Iris pigment epithelial cell (primary cell): Measurements from ENCODE around the gene REXO1.
"Not testable (repeated sequence)": the region's sequence is repeated elsewhere in the genome, so short reads cannot be mapped to it uniquely, and the experiment has no call there.

ENCODE experiments used
- DNase-seq: peaks from one replicate; pipeline ENCODE4 v3.0.0-alpha.2; 2011; ENCODE audit warnings: low read depth

The REXO1 gene, protein sequence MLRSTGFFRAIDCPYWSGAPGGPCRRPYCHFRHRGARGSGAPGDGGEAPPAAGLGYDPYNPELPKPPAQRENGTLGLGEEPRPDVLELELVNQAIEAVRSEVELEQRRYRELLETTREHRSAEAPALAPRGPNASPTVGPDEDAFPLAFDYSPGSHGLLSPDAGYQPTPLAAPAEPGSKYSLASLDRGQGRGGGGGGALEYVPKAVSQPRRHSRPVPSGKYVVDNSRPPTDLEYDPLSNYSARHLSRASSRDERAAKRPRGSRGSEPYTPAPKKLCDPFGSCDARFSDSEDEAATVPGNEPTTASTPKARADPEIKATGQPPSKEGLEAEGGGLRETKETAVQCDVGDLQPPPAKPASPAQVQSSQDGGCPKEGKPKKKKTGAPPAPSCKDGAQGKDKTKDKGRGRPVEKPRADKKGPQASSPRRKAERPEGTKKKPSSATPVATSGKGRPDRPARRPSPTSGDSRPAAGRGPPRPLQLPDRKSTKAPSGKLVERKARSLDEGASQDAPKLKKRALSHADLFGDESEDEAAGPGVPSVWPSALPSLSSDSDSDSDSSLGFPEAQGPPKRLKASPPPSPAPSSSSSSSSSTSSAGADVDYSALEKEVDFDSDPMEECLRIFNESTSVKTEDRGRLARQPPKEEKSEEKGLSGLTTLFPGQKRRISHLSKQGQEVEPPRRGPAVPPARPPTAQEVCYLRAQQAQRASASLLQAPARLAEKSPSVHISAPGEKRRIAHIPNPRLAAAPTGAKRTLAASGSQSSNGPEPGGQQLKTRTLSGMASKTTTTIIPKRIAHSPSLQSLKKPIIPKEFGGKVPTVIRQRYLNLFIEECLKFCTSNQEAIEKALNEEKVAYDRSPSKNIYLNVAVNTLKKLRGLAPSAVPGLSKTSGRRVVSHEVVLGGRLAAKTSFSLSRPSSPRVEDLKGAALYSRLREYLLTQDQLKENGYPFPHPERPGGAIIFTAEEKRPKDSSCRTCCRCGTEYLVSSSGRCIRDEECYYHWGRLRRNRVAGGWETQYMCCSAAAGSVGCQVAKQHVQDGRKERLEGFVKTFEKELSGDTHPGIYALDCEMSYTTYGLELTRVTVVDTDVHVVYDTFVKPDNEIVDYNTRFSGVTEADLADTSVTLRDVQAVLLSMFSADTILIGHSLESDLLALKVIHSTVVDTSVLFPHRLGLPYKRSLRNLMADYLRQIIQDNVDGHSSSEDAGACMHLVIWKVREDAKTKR

DNA sequence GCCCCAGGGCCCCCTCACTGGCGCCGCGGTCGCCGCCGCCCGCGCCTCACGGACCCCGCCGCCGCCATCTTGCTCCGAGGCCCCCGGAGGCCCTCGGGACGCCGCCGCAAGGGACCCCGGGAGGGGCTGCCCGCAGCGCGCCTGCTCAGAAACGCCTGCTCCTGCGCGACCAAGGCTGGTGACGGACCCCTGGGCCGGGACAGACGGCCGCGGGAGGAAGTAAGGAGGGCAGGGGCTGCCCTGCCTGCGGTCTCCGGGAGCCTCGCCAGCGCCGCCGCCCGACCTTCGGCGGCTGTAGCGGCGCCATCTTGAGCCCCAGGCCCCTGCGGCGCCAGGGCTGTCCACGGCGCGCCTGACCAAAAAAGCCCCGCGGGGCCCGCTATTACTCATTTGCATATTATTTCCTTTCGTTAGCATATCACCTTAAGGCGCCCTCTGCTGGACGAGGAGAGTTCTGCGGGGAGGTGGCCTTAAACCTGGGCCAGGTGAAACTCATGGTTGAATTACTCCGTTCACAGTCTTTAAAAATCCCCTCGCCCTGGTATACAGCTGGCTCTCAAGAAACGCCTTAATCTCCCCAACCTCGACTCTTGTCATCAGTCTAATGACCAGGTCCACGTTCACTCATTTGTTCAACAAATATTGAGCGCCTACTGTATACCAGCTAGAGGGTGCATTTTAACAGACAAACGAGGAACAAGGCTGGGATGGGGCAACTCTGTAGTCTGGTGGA is at the start of gene REXO1:
REXO1 (minus strand) TSS at position 85 of the 733 bp plus-strand sequence. CDS start 125 bp downstream, outside the sequence.
- DNase-seq: peak; percentile 87

DNA sequence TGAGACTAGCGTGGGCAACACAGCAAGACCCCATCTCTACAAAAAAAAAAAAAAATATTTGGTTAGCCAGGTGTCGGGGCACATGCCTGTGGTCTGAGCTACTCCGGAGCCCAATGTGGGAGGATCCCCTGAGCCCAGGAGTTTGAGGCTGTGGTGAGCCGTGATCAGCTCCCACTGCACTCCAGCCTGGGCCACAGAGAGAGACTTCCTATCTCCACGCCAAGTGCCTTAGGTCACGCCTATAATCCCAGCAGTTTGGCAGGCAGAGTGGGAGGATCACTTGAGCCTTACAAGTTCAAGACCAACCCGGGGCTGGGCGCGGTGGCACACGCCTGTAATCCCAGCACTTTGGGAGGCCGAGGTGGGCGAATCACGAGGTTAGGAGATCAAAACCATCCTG is 48.2 kb upstream of the REXO1 start:
- no peak for DNase-seq

DNA sequence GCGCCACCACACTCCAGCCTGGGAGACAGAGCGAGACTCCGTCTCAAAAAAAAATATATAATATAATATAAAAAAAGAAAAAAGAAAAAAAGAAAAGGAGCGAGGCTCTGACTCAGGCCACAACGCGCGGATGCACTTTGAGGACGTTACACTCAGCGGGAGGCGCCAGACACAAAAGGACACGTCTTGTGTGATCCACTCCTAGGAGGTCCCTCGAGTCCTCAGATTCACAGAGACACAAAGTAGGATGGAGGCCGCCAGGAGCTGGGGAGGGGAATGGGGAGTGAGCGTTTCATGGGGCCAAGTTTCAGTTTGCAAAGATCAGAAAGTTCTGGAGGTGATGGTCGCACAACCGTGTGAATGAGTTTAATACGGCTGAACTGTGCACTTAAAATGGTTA is 45.5 kb upstream of the REXO1 start:
- DNase-seq: no peak

DNA sequence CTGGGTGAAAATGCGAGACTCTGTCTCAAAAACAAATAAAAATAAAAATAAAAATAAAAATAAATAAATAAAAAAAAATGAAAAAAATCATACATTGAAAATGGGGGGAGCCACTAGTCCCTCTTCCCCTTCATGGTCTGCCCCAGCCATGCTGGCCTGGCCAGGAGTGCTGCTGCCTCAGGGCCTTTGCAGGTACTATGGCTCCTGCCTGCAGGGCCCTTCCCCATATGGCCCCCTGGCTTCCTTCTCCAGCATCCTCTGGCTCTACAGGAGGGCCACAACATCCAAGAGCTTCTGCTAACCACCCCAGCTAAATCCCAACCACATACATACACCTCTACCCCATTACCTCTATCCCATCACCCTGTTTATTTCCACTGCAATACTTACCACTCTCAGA is 41.6 kb upstream of the REXO1 start:
- DNase-seq: no peak

DNA sequence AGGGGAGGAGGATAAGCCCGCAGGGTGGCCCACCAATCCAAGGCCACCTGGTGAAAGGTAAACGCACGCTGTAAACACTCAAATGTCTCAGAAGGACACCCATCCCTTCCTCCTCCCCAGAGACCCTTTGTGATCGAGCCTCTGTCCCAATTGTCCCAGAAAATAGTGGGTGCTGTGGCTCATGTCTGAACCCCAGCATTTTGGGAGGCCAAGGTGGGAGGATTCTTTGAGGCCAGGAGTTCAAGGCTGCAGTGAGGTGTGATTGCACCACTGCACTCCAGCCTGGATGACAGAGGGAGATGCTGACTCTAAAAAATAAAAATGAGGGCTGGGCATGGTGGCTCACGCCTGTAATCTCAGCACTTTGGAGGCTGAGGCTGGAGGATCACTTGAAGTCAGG is 40.1 kb upstream of the REXO1 start:
- DNase-seq: no peak

DNA sequence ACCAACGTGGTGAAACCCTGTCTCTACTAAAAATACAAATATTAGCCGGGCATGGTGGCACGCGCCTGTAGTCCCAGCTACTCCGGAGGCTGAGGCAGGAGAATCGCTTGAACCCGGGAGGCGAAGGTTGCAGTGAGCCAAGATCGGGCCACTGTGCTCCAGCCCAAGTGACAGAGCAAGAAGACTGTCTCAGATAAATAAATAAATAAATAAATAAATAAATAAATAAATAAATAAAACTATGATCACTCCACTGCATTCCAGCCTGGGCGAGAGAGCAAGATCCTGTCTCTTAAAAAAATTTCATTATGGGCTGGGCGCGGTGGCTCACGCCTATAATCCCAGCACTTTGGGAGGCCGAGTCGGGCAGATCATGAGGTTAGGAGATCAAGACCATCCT is 38.1 kb upstream of the REXO1 start:
- not testable (repeated sequence) for DNase-seq

DNA sequence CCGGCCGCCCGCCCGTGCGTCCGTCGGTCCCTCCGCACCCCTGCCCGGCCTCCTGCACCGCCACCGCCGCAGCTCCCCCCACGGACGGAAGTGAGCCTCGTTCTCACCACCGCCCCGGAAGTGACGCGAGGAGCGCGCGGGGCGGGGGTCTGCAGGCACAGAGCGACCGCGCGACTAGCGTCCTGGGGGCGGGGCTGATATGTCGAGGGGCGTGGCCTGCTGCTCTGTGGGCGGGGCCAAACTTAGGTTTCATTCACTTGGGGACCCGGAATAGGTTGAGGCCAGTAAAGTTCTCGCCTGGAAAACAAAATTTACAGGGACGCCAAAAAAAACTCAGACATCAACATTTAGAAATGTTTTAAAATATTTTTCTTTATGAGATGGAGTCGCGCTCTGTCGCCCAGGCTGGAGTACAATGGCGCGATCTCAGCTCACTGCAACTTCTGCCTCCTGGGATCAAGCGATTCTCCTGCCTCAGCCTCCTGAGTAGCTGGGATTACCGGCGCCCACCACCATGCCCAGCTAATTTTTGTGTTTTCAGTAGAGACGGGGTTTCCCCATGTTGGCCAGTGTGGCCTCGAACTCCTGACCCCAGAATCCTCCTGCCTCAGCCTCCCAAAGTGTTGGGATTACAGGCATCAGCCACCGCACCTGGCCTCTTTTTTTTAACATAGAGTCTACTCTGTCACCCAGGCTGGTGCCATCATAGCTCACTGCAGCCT is 37.3 kb upstream of the REXO1 start, which contains the start of gene ABHD17A:
ABHD17A (minus strand) TSS at position 99 of the 722 bp plus-strand sequence. CDS start 3,930 bp downstream, outside the sequence.
- DNase-seq: peak; percentile 91

DNA sequence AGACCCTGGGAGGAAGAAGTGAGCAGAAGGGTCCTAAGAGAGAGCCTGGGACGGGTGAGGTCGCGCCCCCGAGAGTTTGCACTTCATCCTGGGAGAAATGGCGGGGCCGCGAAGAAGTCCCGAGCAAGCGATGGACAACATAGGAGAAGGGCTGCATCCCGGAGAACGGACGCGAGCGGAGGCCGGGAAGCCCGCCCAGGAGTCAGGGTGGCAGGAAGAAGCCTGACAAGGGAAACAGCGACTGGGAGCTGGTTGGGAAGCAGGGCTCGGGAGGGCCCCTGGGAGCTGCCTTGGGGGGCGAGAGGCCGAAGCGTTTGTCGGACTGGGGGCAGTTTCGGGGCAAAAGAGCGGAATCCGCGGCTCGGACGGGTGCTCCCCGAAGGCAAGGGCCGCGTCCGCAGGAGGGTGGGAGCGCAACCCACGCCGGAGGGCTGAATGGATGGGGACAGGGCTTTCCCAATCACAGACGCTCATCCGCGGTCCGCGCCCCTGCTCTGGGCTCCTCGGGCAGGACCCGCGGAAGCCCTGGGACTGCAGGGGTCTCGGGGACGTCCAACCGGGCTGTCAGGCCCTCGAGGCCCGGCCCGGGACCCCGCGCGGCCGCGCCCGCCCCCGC is 36.5 kb upstream of the REXO1 start:
- DNase-seq: no peak

DNA sequence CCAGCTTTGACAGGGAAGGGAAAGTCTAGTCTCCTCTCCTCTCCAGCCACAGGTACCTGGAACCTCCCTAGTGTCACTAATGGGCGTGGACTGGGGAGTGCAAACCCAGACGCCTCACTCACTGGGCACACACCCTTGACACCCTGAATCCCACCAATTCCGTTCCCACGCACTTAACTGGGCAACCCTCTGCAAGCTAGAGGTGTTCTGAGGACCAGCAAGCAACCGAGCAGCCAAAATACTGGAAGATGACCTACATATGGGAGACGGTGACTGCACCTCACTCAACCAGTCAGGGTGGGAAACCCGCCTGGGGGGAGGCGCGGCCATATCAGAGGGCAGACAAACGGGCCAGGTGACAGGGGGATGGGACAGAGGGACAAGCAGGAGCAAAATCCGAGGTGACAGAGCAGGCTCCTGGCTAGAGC is 36.0 kb upstream of the REXO1 start:
- DNase-seq: no peak

DNA sequence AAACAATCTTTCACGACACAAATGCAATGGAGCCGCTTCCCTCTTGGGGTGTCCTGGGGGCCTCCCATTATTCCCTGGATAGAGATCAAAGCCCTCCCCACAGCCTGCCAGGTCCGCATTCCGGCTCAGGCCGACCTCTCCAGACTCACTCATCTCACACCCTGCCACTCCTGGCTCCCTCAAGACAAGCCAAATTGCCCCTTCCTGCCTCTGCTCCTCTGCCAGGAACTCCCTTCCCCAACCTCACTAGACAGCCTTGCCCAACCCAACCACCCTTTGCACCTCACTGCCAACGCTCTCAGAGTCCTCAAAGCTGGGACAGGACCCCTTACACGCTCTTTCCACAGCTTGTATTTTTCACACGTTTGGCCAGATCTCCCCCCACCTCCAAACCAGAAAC is 35.5 kb upstream of the REXO1 start:
- no peak for DNase-seq

DNA sequence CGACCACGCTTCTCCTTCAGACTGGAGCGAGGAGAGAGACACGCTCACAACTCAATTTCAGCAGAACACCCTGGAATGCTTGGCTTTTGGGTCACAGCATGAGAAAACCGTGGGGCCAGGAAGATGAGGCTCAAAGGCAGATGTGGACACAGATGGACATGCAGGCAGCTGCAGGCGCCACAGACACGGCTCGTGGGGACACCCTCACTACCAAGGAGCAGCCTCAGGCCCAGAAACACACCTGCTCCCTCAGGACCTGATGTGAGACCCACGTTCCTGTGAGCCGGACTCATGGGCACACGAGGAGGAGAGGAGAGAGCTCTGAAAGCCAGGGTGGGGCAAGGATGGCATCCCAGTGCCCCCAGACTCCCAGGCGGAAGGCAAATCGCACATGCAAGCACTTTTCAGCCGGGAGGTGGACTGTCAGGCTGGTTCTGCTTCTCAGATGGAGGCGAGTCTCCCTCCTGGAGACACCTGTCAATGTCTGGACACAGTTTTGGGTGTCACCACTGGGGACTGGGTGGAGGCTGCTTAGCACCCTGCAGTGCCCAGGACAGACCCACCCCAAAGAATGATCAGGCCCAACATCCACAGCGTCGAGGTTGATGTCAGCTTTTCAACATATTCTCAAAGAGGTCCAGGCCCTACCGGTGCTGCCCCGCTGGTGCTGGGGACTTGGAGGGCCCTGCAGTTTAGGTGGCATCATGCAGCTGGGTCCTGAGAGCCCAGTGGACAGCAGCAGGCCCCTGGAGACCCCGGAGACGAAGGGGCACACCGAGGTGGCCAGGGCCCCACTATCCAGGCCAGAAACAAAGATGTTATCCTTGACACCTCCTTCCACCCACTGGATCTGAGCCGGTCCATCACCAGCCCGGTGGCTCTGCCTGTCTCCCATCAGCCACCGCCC is 34.8 kb upstream of the REXO1 start:
- no peak for DNase-seq

DNA sequence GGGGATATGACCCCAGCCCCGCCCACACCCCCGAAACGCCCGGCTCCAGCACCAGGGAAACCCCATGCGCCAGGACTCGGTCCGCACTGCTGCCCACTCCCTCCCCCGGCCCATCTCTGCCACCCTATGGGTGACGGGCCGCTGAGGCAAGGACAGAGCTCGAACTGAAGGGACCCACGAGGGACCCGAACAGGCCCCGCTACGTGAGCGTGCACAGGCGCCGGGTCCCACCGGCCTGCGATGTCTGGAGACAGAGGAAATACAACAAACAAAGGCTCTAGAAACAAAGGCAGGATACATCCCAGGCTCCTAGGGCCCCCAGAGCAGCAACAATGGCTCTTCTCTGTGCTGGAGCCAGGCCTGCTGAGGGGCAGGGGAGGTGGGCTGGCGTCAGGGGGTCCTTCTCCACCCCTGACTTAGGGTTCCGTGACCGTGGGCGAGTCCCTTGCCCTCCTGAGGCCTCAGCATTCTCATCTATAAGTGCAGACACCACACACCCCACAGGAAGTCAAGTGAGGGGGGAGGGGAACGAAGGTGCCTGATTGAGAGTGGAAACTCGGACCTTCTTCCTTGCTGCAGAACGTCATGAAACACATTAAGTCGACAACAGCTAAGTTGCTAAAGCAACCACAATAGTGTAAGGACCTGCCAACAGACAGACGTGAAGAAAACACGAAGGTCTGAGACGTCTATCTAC is 34.0 kb upstream of the REXO1 start:
- no peak for DNase-seq

DNA sequence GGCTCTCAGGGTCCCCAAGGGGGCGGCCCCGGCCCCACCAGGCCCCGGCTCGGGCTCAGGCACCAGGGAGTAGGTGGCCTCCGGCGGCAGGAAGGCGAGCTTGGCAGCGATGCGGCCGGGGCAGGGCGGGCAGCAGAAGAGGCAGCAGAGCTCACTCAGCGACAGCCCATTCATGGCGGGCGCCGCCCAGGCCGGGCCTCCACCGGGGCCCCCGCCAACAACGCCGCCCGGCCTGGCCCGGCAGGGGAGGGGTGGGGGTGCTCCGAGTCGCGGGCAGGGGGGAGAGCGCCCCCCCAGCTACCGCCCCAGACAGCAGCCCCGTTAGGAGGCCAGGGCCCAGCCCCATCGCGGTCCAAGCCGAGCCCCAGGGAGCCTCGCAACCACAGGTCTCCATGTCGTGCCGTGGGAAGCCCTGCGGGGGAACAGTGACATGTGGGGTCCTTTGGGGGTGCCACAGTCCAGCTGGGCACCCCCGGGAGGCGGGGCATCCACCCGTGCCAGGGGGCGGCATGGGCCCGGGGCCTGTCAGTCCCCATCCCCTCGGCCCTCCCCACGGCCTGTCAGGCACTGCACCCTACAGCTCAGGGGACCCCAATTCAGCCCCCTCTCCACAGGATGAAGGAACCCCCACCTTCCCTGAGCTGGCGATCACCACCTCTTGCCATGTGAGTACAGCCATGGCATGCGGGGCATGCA is 33.3 kb upstream of the REXO1 start:
- DNase-seq: not testable (repeated sequence)

DNA sequence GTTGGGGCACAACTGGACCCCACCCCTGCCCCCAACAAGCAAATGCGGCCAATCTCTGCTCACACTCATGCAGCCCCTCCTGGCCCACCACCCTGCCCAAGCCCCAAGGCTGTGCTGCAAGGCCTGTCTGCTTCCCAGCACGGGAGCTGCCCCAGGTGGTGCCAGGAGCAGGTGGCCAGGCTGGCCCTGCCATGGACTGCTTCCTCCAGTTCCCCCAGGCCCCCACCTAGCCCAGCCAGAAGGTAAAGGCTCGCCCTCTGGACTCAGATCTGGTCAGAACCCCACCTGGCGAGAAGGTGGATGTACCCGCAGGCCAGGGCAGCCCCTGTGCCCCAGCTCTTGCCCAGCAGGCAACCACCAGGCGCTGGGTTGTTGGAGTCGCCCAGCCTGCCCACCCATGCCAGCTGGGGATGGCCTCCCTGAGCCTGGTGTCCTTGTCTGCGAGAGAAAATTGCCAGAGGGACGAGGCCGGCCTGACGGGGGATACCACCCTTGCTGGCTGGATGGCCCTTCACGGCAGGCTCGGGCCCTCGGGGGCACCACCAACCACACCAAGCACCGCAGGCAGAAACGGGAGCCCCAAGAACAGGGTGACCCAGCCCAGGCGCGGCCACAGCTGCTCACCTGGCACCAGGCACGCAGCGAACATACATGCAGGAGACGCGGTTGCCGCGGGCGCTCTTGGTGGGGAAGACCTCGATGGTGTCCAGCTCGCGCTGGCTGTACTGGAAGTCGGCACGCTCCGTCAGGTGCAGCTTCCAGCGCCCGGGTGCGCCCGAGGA is 32.5 kb upstream of the REXO1 start:
- DNase-seq: no peak

DNA sequence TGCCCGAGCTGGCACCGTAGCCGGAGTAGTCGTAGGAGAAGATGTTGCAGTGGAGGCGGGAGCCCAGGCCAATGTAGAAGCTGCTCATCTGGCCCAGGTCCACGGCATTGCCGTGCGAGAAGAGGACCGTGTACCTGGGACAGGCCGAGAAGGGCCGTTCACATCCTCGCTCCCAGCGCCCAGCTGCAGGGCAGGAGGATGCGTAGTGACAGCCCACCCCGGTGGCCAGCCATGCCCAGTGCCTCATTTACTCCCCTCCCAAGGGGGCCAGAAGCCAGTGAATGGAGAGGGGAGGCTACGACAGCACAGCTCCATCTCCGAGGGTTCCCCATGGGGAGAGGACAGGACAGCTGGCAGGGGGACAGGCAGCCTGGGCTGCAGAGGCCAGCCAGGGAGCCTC is 31.7 kb upstream of the REXO1 start:
- not testable (repeated sequence) for DNase-seq

DNA sequence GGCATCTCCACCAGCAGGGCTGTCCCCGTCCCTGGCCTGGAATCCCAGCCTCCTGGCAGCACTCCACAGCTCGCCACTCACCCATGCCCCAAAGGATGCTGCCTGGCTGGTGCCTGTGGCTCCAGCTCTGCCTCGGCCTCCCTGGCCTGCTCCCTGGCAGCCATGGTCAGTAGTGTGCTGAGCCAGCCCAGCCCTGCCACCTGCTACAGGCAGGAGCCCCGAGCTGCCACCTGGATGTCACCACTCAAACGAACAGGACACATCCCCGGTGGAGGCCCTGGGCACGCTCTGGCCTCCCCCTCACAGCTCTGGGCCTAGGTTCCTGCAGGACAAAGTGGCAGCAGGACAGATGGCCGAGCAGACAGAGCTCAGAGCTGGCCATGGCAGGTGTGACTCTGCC is 30.3 kb upstream of the REXO1 start:
- not testable (repeated sequence) for DNase-seq

DNA sequence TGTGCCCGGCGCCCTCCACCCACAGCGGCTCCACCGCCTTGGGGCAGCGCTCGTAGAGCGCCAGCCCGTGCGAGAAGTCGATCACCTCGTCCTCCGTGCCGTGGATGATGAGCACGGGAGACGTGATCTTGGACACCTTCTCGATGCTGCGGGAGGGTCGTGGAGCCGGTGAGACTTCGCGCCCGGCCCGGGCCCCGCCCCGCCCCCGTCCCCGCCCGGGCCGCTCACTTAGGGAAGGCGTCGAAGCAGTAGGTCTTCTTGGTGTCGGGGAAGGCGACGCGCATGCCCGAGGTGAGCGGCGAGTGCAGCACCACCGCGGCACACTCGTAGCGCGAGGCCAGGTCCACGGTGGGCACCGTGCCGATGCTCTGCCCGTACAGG is 29.0 kb upstream of the REXO1 start:
- DNase-seq: not testable (repeated sequence)
